ENCODE data around the gene SMARCA2. TPM values are rescaled to one million over a fixed set of nuclear protein-coding genes. Genes with fewer than 3 reads are reported as not detected.
A peak's percentile ranks its signal among the peaks of the same experiment; 100 is the strongest.

Gene SMARCA2
- total RNA-seq, 4 donors from 2014 or later, result 148 to 217 (median 196) TPM

GRCh38 chr9:2178034-2178734, 163.0 kb downstream of the SMARCA2 start:
- no peak for TF ChIP-seq POLR2A (IDR thresholded peaks at IDR 0.05)
- TF ChIP-seq, protein P1, sequence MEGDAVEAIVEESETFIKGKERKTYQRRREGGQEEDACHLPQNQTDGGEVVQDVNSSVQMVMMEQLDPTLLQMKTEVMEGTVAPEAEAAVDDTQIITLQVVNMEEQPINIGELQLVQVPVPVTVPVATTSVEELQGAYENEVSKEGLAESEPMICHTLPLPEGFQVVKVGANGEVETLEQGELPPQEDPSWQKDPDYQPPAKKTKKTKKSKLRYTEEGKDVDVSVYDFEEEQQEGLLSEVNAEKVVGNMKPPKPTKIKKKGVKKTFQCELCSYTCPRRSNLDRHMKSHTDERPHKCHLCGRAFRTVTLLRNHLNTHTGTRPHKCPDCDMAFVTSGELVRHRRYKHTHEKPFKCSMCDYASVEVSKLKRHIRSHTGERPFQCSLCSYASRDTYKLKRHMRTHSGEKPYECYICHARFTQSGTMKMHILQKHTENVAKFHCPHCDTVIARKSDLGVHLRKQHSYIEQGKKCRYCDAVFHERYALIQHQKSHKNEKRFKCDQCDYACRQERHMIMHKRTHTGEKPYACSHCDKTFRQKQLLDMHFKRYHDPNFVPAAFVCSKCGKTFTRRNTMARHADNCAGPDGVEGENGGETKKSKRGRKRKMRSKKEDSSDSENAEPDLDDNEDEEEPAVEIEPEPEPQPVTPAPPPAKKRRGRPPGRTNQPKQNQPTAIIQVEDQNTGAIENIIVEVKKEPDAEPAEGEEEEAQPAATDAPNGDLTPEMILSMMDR (IDR thresholded peaks at IDR 0.05), result no peak
- Histone ChIP-seq H3K4me3 (replicated peaks in 1 of 3) (no peak overlapping the region), H3K27me3 (no peaks in the 10 kb centered on the region), H3K36me3 (no peaks in the 10 kb centered on the region), H3K4me1 (peaks cover 9 to 11% of the 10 kb centered on the region in 2 donors), H3K27ac (peak overlapping the region in 1 of 3 donors; percentile 0), H3K9me3 (no peaks in the 10 kb centered on the region)
- DNase-seq, result peak; percentile 19 to 35
- 72 to 73% methylated on average over 9 of the region's 9 CpGs for WGBS, 2 donors
- intact Hi-C loops (cut with DNase I), result no loop called here

- Histone ChIP-seq H3K9me3 (no peaks in the 10 kb centered on the region), H3K4me3 (replicated peaks in 1 of 3) (no peak overlapping the region), H3K27me3 (no peaks in the 10 kb centered on the region), H3K4me1 (peaks cover 9 to 11% of the 10 kb centered on the region in 2 donors), H3K36me3 (peaks cover 0 to 7% of the 10 kb centered on the region in 2 donors), H3K27ac (peak overlapping the region in 1 of 3 donors; percentile 0)
- intact Hi-C loops (cut with DNase I), result no loop called here
- no peak for TF ChIP-seq POLR2A (IDR thresholded peaks at IDR 0.05)
- TF ChIP-seq, protein P1 (IDR thresholded peaks at IDR 0.05), result no peak
- 93 to 95% methylated on average over 3 of the region's 3 CpGs for WGBS, 2 donors
- DNase-seq, result no peak
Measured at GRCh38 chr9:2179567-2179966, 164.4 kb downstream of the SMARCA2 start.

GRCh38 chr9:2180154-2180553, 165.0 kb downstream of the SMARCA2 start:
- Histone ChIP-seq H3K4me1 (peaks cover 9 to 11% of the 10 kb centered on the region in 2 donors), H3K9me3 (no peaks in the 10 kb centered on the region), H3K36me3 (peaks cover 0 to 7% of the 10 kb centered on the region in 2 donors), H3K27me3 (no peaks in the 10 kb centered on the region), H3K27ac (no peak overlapping the region), H3K4me3 (replicated peaks in 1 of 3) (no peak overlapping the region)
- intact Hi-C loops (cut with DNase I), result no loop called here
- no peak for DNase-seq
- 80 to 84% methylated on average over 5 of the region's 5 CpGs for WGBS, 2 donors
- TF ChIP-seq POLR2A (IDR thresholded peaks at IDR 0.05), result no peak
- TF ChIP-seq, protein P1 (IDR thresholded peaks at IDR 0.05), result no peak

GRCh38 chr9:2180704-2181103, 165.6 kb downstream of the SMARCA2 start:
- TF ChIP-seq, protein P1 (IDR thresholded peaks at IDR 0.05), result no peak
- no peaks in the 10 kb centered on the region for H3K9me3 ChIP-seq
- H3K27ac ChIP-seq, result no peak overlapping the region
- intact Hi-C loops (cut with DNase I), result no loop called here
- H3K27me3 ChIP-seq, result no peaks in the 10 kb centered on the region
- H3K36me3 ChIP-seq, result peaks cover 1 to 7% of the 10 kb centered on the region in 2 donors
- WGBS, 2 donors, result 98 to 99% methylated on average over 2 of the region's 2 CpGs
- no peak for DNase-seq
- peaks cover 9 to 11% of the 10 kb centered on the region in 2 donors for H3K4me1 ChIP-seq
- no peak overlapping the region for H3K4me3 ChIP-seq (replicated peaks in 1 of 3)

- TF ChIP-seq, protein P1 (IDR thresholded peaks at IDR 0.05), result peak in 3 of 6 experiments; percentile 36 to 48 (median 46)
- no peak for TF ChIP-seq POLR2A (IDR thresholded peaks at IDR 0.05)
- intact Hi-C loops (cut with DNase I), result no loop called here
- no peaks in the 10 kb centered on the region for H3K9me3 ChIP-seq
- DNase-seq, result peak; percentile 28 to 38
- peaks cover 9 to 11% of the 10 kb centered on the region in 2 donors for H3K4me1 ChIP-seq
- peaks cover 11 to 18% of the 10 kb centered on the region in 2 donors for H3K36me3 ChIP-seq
- no peaks in the 10 kb centered on the region for H3K27me3 ChIP-seq
- no peak overlapping the region for H3K27ac ChIP-seq
- WGBS, 2 donors, result 82 to 89% methylated on average over 7 of the region's 7 CpGs
- H3K4me3 ChIP-seq (replicated peaks in 1 of 3), result no peak overlapping the region
Measured at GRCh38 chr9:2181792-2182191, 166.6 kb downstream of the SMARCA2 start.

All from thyroid gland (tissue), 4 donors.